DOHH2 (cell line): Measurements from ENCODE around the gene IFNGR2.

Source experiments
- CTCF ChIP-seq: fragments of 200-600 bp; sonication (generic); IDR thresholded peaks from one replicate; pipeline ENCODE4 v1.5.1; 2014; ENCODE audit warnings: antibody characterized with exemption, mild to moderate bottlenecking, low read depth, low read length; ENCODE audit not compliant: poor library complexity, severe bottlenecking
- EZH2phosphoT487 ChIP-seq: fragments of 200-600 bp; sonication (generic); IDR thresholded peaks from 2 replicates; pipeline ENCODE4 v1.6.1; 2017; ENCODE audit warnings: borderline replicate concordance, mild to moderate bottlenecking, antibody characterized with exemption, low read length, moderate library complexity, mixed read lengths

GRCh38 chr21:33433001-33433400, 29.8 kb downstream of the IFNGR2 start:
- TF ChIP-seq CTCF (no peak), EZH2phosphoT487 (no peak)
